Body of pancreas (tissue), 4 donors: ENCODE measurements around the gene GARNL3.

Experiments
- POLR2A ChIP-seq, 3 donors: fragments of 450-650 bp; IDR thresholded peaks; one replicate each; pipeline ENCODE4 v1.6.1; 2016; ENCODE audit warnings: antibody characterized with exemption in 3 of 3, mild to moderate bottlenecking in 2 of 3
- TF ChIP-seq, protein P1 (sequence below), 7 experiments: fragments of 450-650 bp in 4 of 7; fragments of 200-600 bp in 3 of 7; sonication (generic) in 3 of 7; IDR thresholded peaks; one replicate each; pipeline ENCODE4 v1.5.1; 2016 to 2019; ENCODE audit warnings: antibody characterized with exemption in 7 of 7

- no peak for TF ChIP-seq POLR2A (IDR thresholded peaks at IDR 0.05)
- TF ChIP-seq, protein P1, sequence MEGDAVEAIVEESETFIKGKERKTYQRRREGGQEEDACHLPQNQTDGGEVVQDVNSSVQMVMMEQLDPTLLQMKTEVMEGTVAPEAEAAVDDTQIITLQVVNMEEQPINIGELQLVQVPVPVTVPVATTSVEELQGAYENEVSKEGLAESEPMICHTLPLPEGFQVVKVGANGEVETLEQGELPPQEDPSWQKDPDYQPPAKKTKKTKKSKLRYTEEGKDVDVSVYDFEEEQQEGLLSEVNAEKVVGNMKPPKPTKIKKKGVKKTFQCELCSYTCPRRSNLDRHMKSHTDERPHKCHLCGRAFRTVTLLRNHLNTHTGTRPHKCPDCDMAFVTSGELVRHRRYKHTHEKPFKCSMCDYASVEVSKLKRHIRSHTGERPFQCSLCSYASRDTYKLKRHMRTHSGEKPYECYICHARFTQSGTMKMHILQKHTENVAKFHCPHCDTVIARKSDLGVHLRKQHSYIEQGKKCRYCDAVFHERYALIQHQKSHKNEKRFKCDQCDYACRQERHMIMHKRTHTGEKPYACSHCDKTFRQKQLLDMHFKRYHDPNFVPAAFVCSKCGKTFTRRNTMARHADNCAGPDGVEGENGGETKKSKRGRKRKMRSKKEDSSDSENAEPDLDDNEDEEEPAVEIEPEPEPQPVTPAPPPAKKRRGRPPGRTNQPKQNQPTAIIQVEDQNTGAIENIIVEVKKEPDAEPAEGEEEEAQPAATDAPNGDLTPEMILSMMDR (IDR thresholded peaks at IDR 0.05): peak in 4 of 7 experiments; percentile 30 to 41 (median 36)
Measured at GRCh38 chr9:127397646-127398274, 133.2 kb downstream of the GARNL3 start.
